ENCODE measurements around the gene BLNK.
"Not testable (repeated sequence)": the region's sequence is repeated elsewhere in the genome, so short reads cannot be mapped to it uniquely, and the experiment has no call there.

BLNK gene

DNA sequence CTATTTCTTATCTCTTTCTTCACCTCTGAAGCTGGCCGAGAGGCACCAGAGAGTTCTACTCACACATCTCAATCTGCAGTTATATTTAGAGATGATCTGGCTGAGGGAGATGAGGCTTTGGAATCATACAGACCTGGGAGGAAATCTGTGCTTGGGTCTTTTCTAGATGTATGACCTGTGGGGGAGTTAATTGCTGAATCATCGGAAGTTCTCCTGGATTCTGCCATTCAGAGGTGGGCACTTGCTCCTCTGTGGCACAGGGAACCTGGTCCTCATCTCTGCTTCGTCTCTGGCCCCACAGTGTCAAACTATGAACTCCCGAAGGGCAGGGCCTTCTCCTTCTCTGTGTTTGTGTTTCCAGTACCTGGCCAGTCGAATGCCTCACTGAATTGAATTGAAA, 52.5 kb downstream of the BLNK start:
- FAIRE-seq: no peak

DNA sequence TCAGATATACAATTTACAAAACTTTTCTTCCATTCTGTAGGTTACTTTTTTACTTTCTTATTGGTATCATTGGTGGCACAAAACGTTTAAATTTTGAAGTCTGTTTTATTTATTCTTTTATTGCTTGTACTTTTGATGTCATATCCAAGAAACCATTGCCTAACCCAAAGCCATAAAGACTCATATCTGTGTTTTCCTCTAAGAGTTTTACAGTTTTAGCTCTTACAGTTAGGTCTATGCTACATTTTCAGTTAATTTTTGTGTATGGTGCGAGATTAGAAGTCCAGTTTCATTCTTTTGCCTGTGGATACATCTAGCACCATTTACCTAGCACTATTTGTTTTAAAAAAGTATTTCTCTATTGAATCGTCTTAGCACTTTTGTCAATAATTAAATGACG, 53.7 kb downstream of the BLNK start:
- no peak for FAIRE-seq

DNA sequence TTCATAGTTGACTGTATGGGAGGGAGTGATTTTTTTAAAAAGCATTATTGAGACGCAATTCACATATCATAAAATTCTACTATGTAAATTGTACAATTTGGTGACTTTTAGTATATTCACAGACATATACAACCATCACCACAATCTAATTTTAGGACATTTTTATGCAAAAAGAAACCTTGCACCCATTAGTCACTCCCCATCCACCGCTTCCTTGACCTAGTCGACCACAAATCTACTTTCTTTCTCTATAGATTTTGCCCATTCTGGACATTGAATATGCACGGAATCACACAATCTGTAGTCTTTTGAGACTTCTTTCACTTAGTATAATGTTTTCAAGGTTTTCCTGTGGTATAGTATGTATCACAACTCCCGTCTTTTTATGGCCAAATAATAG, 54.6 kb downstream of the BLNK start:
- FAIRE-seq: no peak

DNA sequence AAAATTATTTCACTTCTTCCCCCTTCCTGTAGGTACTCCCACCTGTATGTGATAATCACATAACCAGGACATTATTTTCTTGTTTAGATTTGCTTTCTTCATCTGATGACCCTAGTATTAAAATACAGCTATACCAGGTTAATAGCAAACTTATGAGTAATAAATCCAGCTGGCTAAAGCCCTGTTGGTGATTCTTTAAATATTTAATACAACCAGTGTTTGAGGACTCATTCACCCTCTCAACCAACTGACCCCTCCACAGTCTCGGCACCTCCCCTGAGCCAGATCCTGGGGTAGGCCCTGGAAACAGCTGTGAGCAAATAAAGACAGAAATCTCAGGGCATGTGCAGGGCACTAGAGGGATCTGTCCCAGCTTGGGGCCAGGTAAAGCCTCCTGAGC, 58.5 kb downstream of the BLNK start:
- FAIRE-seq: no peak

DNA sequence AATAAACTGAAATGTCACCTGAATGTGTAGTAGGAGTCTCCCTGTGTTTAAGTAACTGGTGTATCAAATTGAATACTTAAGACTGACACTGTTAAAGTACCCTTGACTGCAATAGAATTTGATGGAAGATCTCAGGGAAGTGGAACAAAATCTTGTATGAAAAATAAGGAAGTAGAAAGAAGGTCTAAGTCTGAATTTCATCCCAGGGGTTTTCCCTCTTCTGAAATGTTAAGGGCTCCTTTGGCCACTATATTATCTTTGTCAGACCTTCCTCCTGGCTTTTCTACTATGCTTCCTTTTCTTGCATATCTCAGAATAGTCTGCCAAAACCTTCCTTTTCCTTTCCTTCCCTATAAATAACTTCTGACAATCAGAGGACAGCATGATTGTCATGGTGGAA, 59.6 kb downstream of the BLNK start:
- no peak for FAIRE-seq

DNA sequence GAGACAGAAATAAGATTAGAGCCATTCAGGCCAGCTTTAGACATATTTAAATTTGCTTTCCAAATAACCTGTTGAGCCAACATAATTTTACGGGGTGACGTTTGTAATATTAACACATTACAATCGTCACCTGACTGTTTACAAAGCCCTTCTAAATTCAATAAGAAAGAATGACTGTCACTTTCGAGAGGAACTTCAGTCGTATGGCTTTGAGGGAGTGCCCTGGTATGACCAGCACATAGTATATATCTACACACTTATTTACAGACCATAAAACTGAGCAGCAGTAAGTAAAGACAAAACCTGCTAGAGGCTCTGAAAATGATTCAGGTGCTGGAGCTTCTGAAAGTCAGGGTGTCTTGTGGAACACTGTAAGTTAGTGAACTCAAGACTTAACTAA, 62.4 kb downstream of the BLNK start:
- no peak for FAIRE-seq

DNA sequence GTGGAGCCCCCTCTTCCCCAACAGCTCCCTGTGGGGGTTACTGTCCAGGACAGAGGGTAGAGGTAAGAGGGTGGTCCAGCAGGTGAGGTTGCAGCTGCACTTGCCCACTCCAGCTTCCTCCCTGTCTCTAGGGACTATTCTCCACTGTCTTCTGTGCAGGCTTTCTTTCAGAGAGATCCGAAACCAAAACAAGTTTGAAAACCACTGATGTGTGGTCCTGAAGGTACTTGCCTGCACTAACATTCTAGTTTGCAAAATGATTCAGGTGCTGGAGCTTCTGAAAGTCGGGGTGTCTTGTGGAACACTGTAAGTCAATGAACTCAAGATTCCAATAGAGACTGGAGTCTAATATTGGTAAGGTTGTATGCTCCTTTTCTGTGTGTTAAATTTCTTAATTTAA, 63.1 kb downstream of the BLNK start:
- FAIRE-seq: no peak

DNA sequence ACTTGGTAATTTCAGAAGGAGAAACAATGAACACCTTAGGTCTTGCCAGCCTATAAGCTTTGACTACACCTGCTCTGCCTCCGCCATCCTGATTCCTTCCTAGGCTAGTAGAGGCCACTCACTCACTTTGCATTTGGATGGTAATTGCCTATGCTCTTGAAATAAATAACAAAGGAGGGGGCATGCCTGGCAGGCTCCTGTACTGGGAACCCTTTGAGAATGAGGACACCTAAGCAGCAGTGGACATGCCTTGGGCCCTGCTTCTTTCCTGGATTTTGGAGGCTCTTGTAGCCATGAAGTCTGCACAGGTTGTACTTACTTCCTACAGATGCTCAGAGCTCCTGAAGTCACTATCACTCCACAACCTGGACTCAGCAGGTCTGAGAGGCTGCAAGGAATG, 65.8 kb downstream of the BLNK start:
- no peak for FAIRE-seq

DNA sequence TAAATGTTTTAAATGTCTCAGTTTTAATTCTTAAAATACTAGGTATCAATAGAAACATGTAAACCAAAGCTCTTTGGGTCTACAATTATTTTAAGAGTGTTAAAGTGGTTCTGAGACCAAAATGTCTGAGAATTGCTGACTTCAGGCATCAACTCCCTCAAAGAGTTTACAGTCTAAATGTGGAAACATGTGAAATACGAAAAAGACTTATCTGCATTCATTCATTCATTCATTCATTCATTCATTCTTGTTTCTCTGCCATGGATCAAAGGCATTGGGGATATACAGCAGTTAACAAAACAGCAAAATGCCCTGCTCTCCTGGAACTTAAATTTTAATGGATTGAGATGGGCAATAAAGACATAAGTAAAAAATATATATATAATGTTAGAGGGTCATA, 69.8 kb downstream of the BLNK start:
- peak; percentile 19 for FAIRE-seq

DNA sequence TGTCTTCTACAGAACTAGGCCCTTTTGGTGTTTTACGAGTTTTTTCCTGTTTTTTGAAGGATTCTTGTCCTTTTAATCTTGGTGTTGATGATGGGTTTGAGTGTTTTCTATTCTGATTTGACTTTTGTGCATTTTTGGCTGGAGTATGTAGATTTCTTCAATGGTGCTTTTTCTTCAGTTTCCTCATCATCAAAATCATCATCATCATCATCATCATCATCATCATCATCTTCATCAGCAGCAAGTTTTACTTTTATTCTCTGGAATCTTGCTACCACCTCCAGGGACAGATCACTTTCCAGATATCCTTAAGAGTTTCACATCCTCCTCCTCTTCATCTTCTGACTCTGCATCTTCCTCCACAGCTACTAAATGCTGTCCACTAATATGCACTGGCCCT, 81.9 kb downstream of the BLNK start:
- not testable (repeated sequence) for FAIRE-seq

DNA sequence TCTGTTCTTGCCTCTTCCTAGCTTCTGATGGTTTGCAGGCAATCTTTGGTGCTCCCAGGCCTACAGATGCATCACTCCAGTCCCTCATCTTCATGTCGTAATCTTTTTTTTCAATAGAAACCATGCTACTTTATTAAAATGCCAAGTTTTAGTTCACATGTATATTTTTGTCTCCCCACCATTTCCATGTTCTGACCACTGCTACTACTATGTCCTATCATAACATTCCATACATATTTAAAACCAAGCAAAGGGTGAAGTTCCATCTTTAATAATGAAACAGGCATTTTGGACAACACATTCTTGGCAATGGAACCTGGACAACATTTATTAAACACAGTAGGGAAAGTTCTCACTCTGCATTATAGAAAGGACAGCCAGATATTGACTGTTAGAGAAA, 82.5 kb downstream of the BLNK start:
- FAIRE-seq: no peak

DNA sequence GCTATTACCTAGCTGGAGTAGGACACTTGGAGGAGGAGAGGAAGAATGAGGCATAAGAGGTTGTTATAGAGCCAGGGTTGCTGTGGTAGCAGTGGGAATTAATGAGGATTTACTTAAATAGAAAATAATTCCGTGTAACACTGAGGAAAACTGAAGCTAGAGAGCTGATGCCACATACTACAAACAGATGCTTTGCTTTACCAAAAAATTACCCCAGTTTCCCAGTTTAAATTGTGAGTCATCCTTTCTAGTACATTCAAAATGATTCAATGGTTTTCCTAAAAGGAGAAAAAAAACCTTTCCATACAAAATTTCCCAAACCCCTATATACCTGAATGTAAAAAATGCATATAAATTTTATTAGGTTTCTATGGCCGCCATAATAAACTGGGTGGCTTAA, 82.9 kb downstream of the BLNK start:
- FAIRE-seq: no peak

DNA sequence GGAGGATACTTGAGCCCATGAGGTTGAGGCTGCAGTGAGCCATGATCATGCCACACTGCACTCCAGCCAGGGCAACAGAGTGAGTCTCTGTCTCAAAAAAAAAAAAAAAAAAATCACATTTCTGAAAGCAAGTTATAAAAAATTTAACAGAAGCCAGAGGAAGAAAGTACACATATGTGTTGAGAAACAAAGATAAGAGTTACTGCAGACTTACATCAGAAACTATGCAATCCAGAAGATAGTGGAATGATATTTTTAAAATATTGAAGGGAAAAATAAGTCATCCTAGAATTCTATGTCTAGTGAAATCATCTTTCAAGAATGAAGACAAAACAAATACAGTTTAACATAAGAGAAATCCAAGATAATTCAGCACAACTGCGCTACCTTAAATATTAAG, 94.4 kb downstream of the BLNK start:
- no peak for FAIRE-seq

DNA sequence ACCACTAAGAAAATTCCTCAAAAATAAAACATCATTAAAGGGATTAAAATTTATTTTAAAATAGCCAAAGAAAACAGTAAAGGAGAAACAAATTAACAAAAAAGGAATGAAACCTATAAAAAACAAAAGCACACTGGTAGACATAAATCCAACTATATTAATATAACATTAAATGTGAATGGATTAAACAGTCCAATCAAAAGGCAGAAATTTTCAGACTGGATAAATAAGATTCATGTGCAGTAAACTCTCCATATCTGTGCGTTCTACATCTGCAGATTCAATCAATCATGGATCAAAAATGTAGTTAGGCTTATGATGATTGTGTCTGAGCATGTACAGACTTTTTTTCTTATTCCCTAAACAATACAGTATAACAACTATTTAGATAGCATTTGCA, 98.7 kb downstream of the BLNK start:
- FAIRE-seq: no peak

DNA sequence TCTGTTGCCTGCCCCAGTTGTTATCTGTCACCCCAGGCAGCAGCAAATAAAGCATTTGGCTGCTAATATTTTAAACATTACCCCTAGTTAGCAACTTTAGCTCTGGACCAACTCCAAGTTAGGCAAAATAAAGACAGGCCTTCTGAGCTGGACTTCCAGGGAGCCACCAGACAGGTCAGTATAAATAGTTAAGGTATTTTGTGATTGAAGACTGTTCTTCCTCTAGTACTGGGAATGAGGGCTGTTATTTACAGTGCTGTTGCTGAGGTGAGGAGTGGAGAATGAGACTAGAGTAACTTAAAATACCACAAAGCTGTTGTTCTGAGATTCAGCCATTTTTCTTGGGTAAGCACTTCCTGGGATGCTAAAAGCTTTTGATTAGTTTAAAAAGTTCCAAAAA, 101.1 kb downstream of the BLNK start:
- no peak for FAIRE-seq

DNA sequence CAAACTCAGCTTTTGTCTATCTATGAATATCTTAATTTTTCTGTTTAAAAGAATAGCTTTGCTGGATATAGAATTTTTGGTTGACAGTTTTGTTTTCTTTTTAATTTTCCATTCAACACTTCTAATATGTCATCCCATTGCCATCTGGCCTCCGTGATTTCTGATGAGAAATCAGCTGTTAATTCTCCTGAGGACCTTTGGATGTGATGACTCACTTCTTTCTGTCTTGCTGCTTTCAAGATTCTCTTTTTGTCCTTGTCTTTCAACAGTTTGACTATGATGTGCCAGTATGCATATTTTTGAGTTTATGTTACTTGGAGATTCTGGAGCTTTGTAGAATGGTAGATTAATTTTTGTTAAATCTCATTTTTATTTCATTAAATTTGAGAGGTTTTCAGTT, 102.8 kb downstream of the BLNK start:
- FAIRE-seq: no peak

DNA sequence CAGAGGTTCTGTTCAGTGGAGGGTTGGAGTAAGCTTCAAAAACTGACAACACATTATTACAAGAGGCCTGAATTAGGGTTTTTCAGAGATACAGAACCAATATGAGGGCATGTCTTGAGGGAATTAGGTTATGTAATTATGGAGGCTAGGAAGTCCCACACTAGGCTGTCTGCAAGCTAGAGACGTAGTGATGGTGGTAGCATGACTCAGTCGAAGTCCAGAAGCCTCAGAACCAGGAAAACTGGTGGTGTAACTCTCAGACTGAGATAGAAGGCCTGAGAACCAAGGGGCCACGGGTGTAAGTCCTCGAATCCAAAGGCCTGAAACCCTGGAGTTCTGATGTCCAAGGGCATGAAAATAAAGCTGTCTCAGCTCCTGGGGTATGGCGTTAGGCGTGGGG, 105.6 kb downstream of the BLNK start:
- no peak for FAIRE-seq

DNA sequence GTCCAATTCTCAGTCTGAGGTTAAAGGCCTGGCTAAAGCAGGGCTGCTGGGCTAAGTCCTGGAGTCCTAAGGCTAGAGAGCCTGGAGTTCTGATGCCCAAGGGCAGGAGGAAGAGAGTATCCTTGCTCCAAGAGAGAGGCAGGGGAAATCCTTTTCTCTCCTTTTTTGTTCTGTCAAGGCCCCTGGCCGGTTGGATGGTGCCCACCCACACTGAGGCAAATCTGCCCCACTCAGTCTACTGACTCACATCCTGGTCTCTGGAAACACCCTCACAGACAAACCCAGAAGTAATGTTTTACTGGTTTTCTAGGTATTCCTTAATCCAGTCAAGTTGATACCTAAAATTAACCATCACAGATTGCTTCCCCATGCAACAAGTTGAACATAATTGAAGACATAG, 118.3 kb downstream of the BLNK start:
- FAIRE-seq: no peak

DNA sequence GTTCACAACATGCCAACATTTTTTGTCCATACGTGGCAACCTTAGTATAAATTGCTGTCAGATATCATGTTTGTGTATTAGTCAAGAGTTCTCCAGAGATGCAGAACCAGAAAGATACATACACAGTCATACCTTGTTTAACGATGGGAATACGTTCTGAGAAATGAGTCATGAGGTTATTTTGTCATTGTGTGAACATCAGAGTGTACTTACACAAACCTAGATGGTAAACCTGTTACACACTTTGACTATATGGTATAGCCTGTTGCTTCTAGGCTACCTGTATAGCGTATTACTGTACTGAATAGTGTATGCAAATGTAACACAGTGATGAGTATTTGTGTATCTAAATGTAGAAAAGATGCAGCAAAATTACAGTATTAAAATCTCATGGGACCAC, 118.9 kb downstream of the BLNK start:
- no peak for FAIRE-seq
